Superior temporal gyrus (tissue), 1 donor: ENCODE data around the gene MANEA.
"Not testable (repeated sequence)": the region's sequence is repeated elsewhere in the genome, so short reads cannot be mapped to it uniquely, and the experiment has no call there.

ENCODE experiments used
- DNase-seq: peaks from one replicate; pipeline ENCODE4 v3.0.0-alpha.2; 2016; ENCODE audit errors: extremely low spot score

MANEA gene, protein sequence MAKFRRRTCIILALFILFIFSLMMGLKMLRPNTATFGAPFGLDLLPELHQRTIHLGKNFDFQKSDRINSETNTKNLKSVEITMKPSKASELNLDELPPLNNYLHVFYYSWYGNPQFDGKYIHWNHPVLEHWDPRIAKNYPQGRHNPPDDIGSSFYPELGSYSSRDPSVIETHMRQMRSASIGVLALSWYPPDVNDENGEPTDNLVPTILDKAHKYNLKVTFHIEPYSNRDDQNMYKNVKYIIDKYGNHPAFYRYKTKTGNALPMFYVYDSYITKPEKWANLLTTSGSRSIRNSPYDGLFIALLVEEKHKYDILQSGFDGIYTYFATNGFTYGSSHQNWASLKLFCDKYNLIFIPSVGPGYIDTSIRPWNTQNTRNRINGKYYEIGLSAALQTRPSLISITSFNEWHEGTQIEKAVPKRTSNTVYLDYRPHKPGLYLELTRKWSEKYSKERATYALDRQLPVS

DNA sequence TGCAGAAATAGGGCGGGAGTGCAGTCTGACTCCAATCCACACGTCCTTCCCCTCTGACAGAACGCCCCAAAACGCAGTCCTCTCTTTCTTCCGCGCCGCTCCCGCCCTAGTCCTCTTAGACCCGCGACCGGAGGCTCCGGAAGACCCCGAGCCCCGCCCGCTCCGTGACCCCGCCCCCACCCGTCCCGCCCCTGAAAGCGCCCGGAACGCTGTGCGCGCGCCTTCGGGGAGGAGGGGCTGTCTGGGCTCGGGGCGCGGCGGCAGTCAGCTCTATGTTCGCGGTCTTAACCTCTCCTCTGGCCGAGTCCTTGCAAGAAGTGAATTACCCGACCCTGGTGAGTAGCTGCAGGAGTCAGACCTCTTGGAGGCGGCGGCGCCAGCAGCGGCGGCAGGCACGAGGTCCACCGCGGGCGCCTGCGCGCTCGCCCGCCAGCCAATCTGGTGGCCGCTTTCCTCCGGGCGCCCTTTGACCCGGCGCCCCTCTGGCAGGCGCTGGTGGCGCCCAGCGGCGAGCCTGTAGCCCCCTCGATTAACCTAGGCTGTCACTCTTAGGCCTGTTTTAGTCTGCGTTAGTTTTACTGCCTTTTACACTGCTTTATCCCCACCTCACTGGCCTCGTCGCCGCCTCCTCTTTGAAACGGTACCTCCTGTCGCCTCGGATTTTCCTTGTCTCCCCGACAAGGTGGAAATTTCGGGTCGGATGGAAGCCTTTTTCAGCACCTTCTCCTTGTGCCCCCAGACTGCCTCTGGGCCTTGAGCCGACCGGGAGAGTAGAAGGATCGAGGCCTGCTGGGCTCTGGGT lies at the start of gene MANEA:
MANEA (plus strand) TSS at position 232 of the 802 bp plus-strand sequence. CDS start 8,905 bp downstream, outside the sequence.
- peak; percentile 80 for DNase-seq

DNA sequence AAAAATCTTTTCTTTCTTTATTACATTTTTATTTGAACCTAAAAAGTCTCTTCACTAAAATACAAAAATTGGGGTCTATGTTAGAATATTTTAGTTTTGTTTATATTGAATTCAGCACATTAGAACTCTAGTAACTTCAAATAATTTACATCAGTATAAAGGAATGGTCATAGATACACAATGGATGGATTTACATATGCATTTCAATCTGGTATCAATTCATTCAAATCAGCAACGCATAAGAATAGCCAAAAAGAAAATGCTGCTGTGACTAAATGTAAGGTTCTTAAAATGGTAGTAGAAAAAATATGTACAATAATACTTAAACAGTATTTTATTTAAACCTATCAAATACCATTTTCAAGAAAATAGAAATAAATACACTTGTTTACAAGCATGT lies 47.6 kb upstream of the MANEA start:
- no peak for DNase-seq

DNA sequence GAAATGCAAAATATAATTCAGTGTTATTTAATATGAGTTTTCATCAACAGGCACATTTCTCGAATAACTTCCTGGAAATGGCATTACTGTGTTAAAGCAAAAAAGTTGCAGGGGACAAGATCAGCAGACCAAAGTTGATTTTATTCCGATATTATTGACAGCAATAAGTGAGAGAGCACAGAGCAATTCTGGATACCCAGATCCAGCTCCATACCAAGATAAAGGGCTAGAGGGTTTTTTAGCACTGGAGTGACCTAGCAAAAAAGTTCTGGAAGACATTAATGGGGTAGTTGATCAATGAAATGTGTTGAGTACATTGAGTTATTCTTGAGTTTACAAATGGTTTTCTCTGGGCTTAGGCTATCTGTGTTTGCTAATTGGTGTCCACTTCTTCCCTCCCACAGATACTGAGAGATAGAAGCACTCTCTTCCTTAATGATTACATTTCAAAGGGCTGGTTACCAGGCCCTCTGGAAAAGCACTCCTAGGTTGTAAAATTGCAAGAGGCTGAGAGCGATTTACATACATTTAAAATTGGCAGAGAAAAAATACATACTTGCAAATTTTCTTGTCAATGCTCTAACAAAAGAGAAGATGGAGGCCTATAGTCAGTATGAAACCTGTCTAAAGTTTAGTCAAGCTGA lies 47.0 kb upstream of the MANEA start:
- DNase-seq = no peak

DNA sequence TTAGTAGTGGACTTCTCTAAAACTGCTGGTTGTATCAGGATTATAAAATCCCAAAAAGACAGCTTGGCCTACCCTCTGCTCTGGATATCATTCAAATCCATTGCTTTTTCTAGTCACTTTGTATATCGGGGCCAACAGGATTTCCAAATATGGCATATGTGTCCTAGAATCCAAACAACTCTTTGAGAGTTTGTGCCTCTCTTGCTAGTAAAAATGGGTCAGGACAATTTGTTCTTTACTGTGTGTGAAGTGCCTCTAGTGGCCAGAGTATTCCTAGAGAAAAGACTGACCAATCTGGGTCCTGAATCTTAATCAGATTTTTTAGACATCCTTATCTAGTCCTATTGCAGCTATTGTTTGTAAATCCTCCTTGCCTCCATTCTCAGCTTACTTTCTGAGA lies 33.5 kb upstream of the MANEA start:
- no peak for DNase-seq

DNA sequence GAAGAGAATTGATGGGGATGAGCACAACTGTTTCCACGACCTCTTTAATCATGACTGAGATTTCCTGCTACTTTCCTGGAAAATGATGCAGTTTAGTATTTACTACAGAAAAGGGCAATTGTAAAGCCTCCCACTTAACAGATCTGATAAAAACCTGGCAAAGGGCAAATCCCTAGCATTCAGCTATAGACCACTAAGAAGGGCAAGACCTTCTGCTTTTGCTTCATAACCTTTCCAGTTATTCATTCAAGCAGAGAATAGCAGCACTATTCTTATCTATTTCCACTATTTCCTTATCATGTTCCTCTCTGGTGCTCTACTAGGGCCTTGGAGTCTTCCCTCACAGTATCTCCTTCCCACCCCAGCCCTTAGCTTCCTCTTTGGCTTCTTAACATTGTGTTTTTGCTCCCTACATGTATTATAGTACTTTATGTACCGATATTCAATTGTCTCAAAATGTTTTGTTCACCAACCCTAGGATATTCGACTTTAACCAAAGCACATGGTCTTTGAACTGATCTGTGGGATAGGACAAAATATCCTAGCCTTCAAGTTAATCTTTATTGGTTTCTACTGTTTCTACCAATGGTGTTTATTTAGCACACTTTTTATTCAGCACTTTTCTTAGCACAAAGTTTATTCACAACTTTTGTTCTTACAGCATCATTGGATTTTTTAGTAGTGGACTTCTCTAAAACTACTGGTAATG lies 32.7 kb upstream of the MANEA start:
- no peak for DNase-seq

DNA sequence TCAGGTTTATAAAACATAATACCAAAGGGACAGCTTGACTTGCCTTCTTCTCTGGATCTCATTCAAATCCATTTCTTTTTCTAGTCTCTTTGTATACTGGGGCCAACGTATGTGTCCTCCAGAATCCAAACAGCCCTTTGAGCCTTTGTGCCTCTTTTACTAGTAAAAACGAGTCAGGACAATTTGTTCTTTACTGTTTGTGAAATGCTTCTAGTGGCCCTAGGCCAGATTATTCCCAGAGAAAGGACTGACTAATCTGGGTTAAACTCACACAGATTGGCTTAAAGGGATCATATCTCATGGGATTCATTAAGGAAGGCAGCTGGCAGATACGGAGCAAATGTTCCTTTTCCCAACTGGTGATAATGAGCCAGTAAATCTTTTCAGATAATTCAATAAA lies 32.1 kb upstream of the MANEA start:
- no peak for DNase-seq

DNA sequence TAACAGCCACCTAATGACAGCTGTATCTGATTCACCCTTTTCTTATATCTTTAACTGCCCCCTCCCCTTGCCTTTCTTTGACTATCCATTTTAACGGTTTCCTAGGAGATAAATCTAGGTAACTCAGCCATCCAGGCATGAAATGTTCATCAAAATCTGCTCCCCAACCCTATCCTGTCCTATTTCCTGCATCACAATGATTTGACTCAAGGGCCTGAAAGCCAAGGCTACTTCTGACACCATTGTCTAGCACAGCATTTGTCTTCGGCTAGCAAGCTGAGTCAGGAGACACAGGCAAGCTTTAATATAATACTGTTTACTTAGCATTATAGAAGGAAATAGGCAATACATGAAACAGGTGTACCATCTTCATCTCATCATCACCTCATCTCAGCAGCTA lies 31.6 kb upstream of the MANEA start:
- DNase-seq = no peak

DNA sequence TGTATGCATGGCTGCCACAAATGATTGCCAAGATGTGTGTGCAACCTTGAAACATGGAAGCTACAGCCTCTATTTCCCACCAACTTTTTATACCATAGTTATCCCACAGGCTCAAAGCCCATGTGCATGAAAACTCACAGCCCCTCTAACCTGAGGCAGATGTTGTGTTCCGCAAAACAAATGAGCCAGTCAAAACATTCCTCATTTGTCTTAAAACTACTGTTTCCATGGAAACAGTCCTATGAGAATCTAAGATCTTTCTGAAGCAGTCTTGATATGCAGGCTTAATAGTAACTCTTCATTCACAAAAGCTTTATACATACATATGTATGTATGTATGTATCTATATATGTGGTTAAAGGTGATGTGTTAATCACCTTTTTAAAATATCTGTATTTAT lies 31.2 kb upstream of the MANEA start:
- no peak for DNase-seq

DNA sequence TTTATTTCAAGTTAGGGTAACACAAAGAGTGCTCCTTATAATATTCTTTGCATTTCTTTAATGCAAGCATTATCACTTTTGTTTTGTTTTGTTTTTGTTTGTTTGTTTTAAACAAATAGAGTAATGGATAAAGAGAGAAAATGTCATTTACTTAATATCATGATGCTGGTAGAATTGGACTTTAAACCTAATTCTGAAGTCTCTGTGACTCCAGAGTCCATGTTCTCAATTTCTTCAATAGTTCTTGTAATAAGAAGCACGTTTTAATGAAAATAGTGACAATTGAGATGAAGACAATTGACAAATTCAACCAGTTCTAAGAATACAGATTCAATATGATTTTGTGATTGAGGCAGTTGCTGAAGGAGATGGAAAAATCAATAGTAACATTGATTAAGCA lies 30.3 kb upstream of the MANEA start:
- no peak for DNase-seq

DNA sequence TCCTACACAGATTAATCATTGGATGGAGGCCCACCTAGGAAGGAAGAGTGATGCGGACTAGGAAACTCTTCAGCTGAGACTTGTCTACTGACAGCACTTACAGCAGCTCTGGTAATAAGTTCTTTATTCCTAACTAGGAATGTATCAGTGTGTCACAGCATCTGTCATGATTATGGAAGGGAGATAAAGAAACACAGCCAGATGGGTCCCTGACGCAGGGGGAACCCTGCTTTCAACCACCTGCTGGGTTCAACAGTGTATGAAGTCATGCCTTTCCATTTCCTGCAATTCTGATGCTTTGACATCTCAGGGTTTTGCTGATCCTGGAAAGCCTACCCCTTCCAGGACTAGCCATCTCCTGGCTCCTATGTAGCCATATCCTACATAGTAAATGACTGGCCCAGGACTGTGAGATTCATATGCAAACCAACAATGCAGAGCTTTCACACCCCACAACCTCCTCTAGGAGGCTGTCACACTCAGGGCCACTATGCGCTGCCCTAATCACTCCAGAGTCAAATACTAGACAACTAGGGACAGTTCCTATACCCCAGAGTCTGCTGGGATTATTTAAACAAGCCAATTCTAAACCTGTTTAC lies 29.0 kb upstream of the MANEA start:
- no peak for DNase-seq

DNA sequence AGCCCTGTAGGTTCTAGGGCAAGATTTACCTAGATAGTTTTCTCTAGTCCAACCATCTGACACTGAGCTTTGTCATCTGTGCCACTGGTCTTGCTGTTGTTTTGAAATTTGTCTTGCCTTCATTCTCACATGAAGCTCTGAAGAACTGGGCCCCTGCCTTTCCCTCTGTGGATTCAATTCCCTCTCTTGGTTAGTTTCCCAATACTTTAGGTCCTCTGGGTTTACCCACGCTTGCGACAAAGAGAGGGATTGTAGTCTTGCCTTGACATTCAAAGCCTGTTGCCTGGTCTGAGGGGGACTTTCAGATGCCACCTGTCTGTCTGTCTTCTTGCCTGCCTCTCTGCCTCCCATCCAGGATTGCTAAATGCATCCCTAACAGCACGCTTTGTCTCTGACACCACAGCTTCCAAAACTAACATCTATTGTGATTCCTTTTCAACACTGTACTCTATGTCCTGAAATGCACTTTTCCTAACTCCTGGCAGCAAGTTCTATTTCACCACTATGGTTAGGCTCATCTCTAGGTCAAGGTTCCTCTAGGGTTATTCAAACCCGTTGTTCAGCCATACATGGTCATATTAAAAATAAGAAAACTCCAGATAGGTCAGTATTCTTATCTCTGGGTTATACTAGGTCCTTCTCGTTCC lies 25.5 kb upstream of the MANEA start:
- DNase-seq = no peak

DNA sequence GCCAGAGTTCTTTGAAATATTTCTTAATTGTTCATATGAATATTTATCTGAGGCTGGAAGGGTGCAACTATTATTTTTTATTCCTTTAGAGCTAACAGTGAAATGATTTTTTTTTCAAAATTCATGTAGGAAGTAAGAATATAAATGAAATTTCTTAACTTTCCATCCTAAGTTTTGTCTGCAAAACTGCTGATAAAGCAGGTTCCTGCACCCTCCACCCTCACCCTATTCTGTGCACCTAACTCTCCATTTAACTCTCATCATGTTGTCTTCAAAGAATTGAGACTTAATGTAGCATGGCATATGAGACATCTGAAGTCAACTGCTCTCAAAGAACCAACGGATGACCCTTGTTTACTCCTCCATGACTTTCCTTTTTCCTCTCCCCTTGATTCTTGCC lies 23.5 kb upstream of the MANEA start:
- DNase-seq = no peak

DNA sequence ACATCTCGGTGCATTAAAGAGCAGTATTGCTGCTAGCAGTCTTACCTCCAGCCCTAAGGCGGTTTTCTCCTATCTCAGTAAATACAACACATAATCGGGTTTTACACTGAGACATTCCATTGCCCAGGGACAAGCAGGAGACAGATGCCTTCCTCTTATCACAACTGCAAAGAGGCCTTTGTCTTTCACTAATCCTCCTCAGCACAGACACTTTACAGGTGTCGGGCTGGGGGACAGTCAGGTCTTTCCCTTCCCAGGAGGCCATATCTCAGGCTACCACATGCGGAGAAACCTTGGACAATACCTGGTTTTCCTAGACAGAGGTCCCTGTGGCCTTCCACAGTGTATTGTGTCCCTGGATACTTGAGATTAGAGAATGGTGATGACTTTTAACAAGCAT lies 16.4 kb upstream of the MANEA start:
- DNase-seq = not testable (repeated sequence)

DNA sequence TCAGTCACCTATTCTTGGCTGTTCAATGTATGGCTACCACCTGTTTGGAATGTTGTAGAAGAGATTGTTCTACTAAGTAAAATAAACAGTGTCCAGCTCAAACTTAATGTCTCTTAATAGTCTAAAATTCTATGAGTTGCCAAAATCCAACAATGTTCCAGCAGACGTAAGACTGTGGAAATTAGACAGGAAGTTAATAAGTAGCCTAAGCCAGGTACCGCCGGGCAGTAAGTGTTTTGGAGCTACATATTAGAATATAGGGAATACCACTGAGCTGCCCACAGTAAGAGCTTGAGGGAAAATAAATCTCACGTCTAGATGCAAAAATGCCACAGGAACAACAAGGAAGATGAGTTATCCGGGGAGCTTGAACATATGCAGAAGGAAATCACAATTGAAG lies 7.8 kb upstream of the MANEA start:
- DNase-seq = no peak

DNA sequence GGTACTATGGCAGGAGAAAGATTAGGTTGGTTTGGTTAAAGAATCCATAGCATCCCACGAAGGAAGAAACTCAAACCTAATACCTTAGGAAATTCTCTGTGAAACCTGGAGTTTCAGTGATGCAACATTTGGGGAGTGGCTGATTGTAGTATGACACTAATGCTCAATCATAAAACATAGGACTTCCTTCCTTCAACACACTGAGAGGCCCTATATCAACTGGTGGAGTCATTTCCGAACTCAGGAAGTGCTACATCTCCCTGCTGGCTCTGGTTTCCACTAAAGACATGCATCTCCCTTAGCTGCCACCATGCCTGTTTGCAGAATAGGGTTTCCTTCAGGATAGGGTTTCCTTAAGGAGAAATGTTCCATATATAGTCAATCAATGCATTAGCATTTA lies 5.2 kb upstream of the MANEA start:
- DNase-seq = no peak

DNA sequence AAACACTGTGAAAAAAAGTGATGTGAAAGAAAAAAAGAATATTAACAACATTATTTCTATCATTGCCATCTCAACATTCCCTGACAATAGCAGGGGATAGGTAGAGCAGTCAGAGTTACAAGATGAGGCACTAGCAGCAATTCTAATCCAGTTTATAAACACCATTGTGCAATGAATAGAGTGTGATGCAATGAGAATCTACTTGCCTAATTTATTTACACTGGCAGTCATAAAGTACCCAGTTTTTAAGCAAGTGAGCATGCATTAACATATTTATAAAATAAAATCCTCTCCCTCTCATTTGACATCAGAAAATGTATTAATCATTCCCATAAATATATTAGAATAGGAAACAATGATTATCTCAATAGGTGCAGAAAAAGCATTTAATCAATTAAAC lies 2.5 kb upstream of the MANEA start:
- no peak for DNase-seq

DNA sequence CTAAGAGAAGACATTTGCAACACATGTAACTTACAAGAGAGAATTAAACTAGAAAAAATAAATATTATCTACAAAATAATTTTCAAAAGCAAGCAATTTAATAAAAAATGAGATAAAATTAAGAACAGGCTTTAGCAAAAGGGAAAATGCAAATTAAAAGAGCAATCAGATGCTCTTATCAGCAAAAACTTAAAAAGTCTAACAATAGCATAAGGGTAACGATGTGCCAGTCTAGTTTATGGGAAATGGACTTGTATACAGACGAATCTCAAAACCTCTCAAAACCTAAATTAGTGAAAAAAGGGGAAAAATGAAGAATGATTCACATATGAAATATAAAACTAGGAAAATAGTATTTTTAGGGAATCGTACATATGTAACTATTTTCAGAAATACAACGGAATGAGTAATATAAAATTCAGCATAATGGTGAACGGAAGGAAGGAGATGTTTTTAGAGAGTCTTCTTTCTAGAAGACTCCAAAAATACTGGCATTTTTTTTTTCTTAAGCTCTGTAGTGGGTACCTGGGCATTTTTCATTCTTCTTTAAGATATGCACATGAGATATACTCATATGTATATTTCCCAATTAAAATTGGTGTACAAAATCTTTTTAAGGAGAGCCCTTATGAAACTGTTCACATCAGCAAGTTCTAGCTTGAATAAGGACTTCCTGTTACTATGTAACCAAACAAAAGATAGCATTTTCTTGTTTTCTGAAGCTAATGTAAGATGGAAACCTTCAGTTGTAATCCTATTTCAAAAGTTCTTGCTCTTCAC lies 927 bp upstream of the MANEA start:
- peak; percentile 28 for DNase-seq

DNA sequence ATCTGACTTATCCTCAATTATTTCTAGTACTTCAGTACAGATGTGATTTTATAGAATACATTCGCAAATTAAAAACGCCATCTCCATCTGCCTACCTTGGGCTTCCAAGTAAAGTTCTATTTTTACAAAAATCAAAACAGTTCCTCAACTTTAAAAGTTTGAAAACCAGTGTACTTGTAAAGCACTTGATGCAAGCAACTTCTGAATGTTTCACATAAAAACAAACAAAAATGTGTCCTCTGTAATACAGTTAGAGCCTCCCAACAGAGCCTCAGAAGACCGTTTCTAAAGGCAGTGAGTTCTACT lies 384 bp upstream of the MANEA start:
- peak; percentile 77 for DNase-seq

DNA sequence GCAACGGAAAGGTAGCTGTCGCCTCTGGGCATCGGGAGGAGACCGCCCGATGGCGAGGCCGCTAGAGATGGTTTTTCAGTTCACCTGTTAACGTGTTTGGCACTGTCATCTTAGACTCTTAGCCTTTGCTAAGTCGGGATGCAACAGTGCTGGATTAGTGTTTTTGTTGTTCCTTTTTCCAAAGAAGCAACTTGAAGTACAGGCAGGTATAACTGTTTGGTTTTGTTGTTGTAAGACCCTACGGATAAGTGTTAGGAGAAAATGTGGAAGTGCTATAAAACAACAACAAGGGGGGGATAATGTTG lies 723 bp downstream of the MANEA start:
- DNase-seq = peak; percentile 64

DNA sequence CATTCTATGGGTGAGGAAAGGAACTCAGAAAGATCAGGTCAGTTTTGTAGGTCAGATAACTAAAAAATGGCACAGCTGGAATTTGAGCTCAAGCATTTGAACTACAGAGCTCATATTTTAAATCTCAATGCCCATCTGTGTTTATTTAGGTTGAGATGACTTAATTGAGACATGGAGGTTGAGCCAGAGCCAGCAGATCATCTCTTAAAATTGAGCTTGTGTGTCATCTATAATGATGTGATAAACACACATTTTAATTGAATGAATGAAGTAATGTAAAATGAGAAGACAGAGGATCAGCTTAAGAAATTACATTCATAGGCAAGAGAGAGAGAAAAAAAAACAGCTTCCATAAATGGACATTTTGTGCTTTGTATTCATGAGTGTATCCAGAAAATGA lies 3.7 kb downstream of the MANEA start:
- DNase-seq = no peak

DNA sequence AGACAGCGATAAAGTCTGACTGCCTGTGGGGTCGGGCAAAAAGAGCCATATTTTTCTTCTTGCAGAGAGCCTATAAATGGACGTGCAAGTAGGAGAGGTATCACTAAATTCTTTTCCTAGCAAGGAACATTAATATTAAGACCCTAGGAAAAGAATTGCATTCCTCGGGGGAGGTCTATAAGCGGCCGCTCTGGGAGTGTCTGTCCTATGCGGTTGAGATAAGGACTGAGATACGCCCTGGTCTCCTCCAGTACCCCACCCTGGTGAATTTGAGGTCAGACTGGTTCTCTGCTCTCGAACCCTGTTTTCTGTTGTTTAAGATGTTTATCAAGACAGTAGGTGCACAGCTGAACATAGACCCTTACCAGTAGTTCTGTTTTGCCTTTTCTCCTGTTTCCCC lies 6.9 kb downstream of the MANEA start:
- DNase-seq = not testable (repeated sequence)
